ENCODE measurements around the gene UVRAG. TPM values are rescaled to one million over a fixed set of nuclear protein-coding genes. Genes with fewer than 3 reads are reported as not detected.

The UVRAG gene
- polyA plus RNA-seq, 1 experiment: 8.2 TPM

- no peaks in the 10 kb centered on the region for H3K36me3 ChIP-seq (ENCODE audit: control insufficient read depth, insufficient read depth, low read length)
- POLR2A ChIA-PET: no interaction called here
- H3K27me3 ChIP-seq (ENCODE audit: control insufficient read depth, insufficient read depth, low read length): peaks cover 6% of the 10 kb centered on the region
- H3K4me3 ChIP-seq (ENCODE audit: low read depth, low read length): no peak overlapping the region
- CTCF ChIA-PET: interaction anchor here (3.5 kb wide), 1 partner anchor 21 kb away, joined by 18 read pairs; no protein-coding TSS in a partner anchor
- TF ChIP-seq, protein P1, sequence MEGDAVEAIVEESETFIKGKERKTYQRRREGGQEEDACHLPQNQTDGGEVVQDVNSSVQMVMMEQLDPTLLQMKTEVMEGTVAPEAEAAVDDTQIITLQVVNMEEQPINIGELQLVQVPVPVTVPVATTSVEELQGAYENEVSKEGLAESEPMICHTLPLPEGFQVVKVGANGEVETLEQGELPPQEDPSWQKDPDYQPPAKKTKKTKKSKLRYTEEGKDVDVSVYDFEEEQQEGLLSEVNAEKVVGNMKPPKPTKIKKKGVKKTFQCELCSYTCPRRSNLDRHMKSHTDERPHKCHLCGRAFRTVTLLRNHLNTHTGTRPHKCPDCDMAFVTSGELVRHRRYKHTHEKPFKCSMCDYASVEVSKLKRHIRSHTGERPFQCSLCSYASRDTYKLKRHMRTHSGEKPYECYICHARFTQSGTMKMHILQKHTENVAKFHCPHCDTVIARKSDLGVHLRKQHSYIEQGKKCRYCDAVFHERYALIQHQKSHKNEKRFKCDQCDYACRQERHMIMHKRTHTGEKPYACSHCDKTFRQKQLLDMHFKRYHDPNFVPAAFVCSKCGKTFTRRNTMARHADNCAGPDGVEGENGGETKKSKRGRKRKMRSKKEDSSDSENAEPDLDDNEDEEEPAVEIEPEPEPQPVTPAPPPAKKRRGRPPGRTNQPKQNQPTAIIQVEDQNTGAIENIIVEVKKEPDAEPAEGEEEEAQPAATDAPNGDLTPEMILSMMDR (IDR thresholded peaks at IDR 0.05; ENCODE audit: insufficient read depth, low read depth, low read length): no peak
- DNase-seq (ENCODE audit: low read depth): no peak
Observed at GRCh38 chr11:76186776-76187279, 371.8 kb downstream of the UVRAG start.

- POLR2A ChIA-PET: no interaction called here
- Histone ChIP-seq H3K36me3 (ENCODE audit: control insufficient read depth, insufficient read depth, low read length) (no peaks in the 10 kb centered on the region), H3K27me3 (ENCODE audit: control insufficient read depth, insufficient read depth, low read length) (peaks cover 11% of the 10 kb centered on the region), H3K4me3 (ENCODE audit: low read depth, low read length) (no peak overlapping the region)
- TF ChIP-seq, protein P1 (IDR thresholded peaks at IDR 0.05; ENCODE audit: insufficient read depth, low read depth, low read length): no peak
- DNase-seq (ENCODE audit: low read depth): no peak
- CTCF ChIA-PET: no interaction called here
Observed at GRCh38 chr11:76188873-76189272, 373.9 kb downstream of the UVRAG start.

DNA sequence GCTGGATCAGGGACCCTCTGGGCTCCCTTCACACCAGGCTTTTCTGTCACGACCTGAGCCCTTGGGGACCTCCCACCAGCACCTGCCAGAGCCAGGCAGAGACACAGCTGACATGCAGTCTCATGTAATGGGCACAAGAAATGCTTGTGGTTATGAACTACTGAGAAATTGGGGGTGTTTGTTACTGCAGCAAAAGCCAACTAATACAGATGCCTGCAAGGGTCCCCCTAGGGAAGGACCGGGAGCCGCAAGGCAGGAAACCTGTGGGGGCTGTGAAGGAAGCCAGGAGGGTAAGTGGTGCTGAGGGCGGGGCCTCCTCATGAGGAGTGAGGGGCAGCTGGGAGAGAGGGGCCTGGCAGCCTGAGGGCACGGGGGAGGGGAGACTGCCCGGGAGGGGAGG lies 374.7 kb downstream of the UVRAG start:
- Histone ChIP-seq H3K27me3 (ENCODE audit: control insufficient read depth, insufficient read depth, low read length) (peaks cover 13% of the 10 kb centered on the region), H3K4me3 (ENCODE audit: low read depth, low read length) (no peak overlapping the region), H3K36me3 (ENCODE audit: control insufficient read depth, insufficient read depth, low read length) (no peaks in the 10 kb centered on the region)
- ChIA-PET POLR2A (no interaction called here), CTCF (interaction anchor here (0.6 to 4.3 kb wide), 2 partner anchors 18 to 332 kb away, joined by 3 to 27 read pairs; partner anchors contain the start of gene WNT11)
- TF ChIP-seq, protein P1 (IDR thresholded peaks at IDR 0.05; ENCODE audit: insufficient read depth, low read depth, low read length): no peak
- DNase-seq (ENCODE audit: low read depth): no peak

DNA sequence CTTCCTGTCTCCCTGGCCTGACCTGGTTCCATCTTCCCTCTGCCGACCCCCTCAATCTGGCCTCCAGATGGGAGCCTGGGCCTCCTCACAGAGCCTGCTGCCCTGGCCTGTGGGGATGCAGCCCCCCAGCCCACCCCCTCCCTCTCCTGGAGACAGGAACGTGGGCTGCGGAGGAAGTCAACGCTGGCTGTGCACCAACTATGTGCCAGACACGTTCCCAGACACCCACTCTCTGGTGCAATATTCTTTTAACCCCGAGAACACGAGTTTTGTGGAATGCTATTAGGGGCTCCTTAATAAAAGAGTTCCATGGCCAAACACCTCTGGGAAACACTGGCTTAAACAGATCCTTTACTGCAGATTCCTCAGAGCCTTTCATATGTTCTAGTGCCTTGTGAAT lies 375.4 kb downstream of the UVRAG start:
- POLR2A ChIA-PET: no interaction called here
- CTCF ChIA-PET: interaction anchor here (0.6 to 4.3 kb wide), 2 partner anchors 18 to 82 kb away, joined by 3 to 27 read pairs; partner anchors contain the start of gene WNT11

More for the DNA sequence above, 375.4 kb downstream of the UVRAG start:
- DNase-seq (ENCODE audit: low read depth): peak; percentile 50
- H3K4me3 ChIP-seq (ENCODE audit: low read depth, low read length): no peak overlapping the region
- peaks cover 14% of the 10 kb centered on the region for H3K27me3 ChIP-seq (ENCODE audit: control insufficient read depth, insufficient read depth, low read length)
- no peaks in the 10 kb centered on the region for H3K36me3 ChIP-seq (ENCODE audit: control insufficient read depth, insufficient read depth, low read length)
- TF ChIP-seq, protein P1 (IDR thresholded peaks at IDR 0.05; ENCODE audit: insufficient read depth, low read depth, low read length): no peak

Small RNA genes within 50 kb of the gene (small RNA-seq; reads per million reads assigned to genes)
- not detected for gene RF00019 (ENCODE audit: insufficient read length, low read depth, low replicate concordance)
- not detected for gene RNA5SP344 (ENCODE audit: insufficient read length, low read depth, low replicate concordance)

Other genes starting within 250 kb of the UVRAG start
- gene MAP6, start 146.2 kb upstream of the UVRAG start, polyA plus RNA-seq (2011; rRNA removed): 10.9 and 12.3 TPM in 2 replicates
- not detected in 2 replicates for gene MOGAT2, start 97.4 kb upstream of the UVRAG start, polyA plus RNA-seq (2011; rRNA removed)
- gene DGAT2, start 46.4 kb upstream of the UVRAG start, polyA plus RNA-seq (2011; rRNA removed): 1.1 and 2.6 TPM in 2 replicates

All from BJ (cell line).